GM23338 (cell line): ENCODE data around the gene CACNB2. TPM values are rescaled to one million over a fixed set of nuclear protein-coding genes. Genes with fewer than 3 reads are reported as not detected.

Experiments used
- ATAC-seq: fragments of 200-7000 bp; cut with Tn5 transposase; 3 replicates; pipeline ENCODE4 v1.9.1; 2020
- DNase-seq: peaks from one replicate; pipeline ENCODE4 v3.0.0-alpha.2; 2015; ENCODE audit warnings: low spot score
- H2AFZ ChIP-seq: fragments of 200-600 bp; sonication (generic); 2 replicates; pipeline ENCODE4 v1.8.0; 2016; ENCODE audit warnings: antibody characterized with exemption, mild to moderate bottlenecking, moderate library complexity
- H3F3A ChIP-seq: fragments of 200-600 bp; sonication (generic); replicated peaks from 2 replicates; pipeline ENCODE4 v1.8.0; 2017; ENCODE audit warnings: antibody characterized with exemption, mixed run types, low read depth
- H3K27ac ChIP-seq: fragments of 200-600 bp; sonication (generic); 2 replicates; pipeline ENCODE4 v1.6.1; 2016; ENCODE audit warnings: low read depth
- H3K27me3 ChIP-seq: fragments of 200-600 bp; sonication (generic); 2 replicates; pipeline ENCODE4 v1.8.0; 2016; ENCODE audit warnings: mild to moderate bottlenecking, mixed run types, moderate library complexity; ENCODE audit not compliant: insufficient read depth
- H3K36me3 ChIP-seq: fragments of 200-600 bp; sonication (generic); 2 replicates; pipeline ENCODE4 v1.8.0; 2016; ENCODE audit warnings: mild to moderate bottlenecking; ENCODE audit not compliant: insufficient read depth
- H3K4me1 ChIP-seq: fragments of 200-600 bp; sonication (generic); 2 replicates; pipeline ENCODE4 v1.8.0; 2016; ENCODE audit warnings: mild to moderate bottlenecking, moderate library complexity; ENCODE audit not compliant: insufficient read depth
- H3K4me2 ChIP-seq: fragments of 200-600 bp; sonication (generic); 2 replicates; pipeline ENCODE4 v1.7.1; 2017; ENCODE audit warnings: mixed run types
- H3K4me3 ChIP-seq: fragments of 200-600 bp; sonication (generic); 2 replicates; pipeline ENCODE4 v1.6.1; 2016; ENCODE audit warnings: mixed run types
- H3K79me2 ChIP-seq: fragments of 200-600 bp; sonication (generic); replicated peaks from 2 replicates; pipeline ENCODE4 v1.8.0; 2017; ENCODE audit warnings: mild to moderate bottlenecking; ENCODE audit not compliant: insufficient read depth
- H3K9me2 ChIP-seq: fragments of 200-600 bp; sonication (generic); 2 replicates; pipeline ENCODE4 v1.8.0; 2017; ENCODE audit not compliant: insufficient read depth
- H4K20me1 ChIP-seq: fragments of 200-600 bp; sonication (generic); replicated peaks from 2 replicates; pipeline ENCODE4 v1.8.0; 2017; ENCODE audit warnings: mild to moderate bottlenecking; ENCODE audit not compliant: insufficient read depth
- H3K27ac Mint-ChIP-seq: 2 replicates; pipeline ENCODE4 v1.8.0; 2020; ENCODE audit warnings: inconsistent platforms, mild to moderate bottlenecking, moderate library complexity, mixed read lengths
- H3K27me3 Mint-ChIP-seq: 3 replicates; pipeline ENCODE4 v1.8.0; 2022; ENCODE audit warnings: low read depth, mild to moderate bottlenecking, moderate library complexity, mixed read lengths, inconsistent platforms; ENCODE audit not compliant: insufficient read depth, poor library complexity
- H3K36me3 Mint-ChIP-seq: 3 replicates; pipeline ENCODE4 v1.8.0; 2021; ENCODE audit warnings: low read depth, mild to moderate bottlenecking, inconsistent platforms, moderate library complexity, mixed read lengths
- H3K4me1 Mint-ChIP-seq: 3 replicates; pipeline ENCODE4 v1.8.0; 2020; ENCODE audit warnings: mild to moderate bottlenecking, inconsistent platforms, mixed read lengths
- H3K4me3 Mint-ChIP-seq: 3 replicates; pipeline ENCODE4 v1.8.0; 2021; ENCODE audit warnings: moderate library complexity, mild to moderate bottlenecking, inconsistent platforms, mixed read lengths
- H3K9me3 Mint-ChIP-seq: 3 replicates; pipeline ENCODE4 v1.8.0; 2020; ENCODE audit warnings: moderate library complexity, mild to moderate bottlenecking, inconsistent platforms, mixed read lengths
- CREB1 ChIP-seq: fragments of 250-450 bp; sonication (Bioruptor Pico); IDR thresholded peaks from 2 replicates; pipeline ENCODE4 v1.5.0; 2020; ENCODE audit warnings: low read depth, mild to moderate bottlenecking, moderate library complexity
- EZH2 ChIP-seq: fragments of 200-600 bp; sonication (generic); IDR thresholded peaks from one replicate; pipeline ENCODE4 v1.8.0; 2017; ENCODE audit warnings: antibody characterized with exemption, mild to moderate bottlenecking, low read depth; ENCODE audit not compliant: unreplicated experiment
- EZH2phosphoT487 ChIP-seq: fragments of 200-600 bp; sonication (generic); IDR thresholded peaks from one replicate; pipeline ENCODE4 v1.8.1; 2018; ENCODE audit warnings: antibody characterized with exemption; ENCODE audit not compliant: unreplicated experiment
- JUNB ChIP-seq: IDR thresholded peaks from one replicate; pipeline ENCODE4 v1.6.1; 2016; ENCODE audit warnings: antibody characterized with exemption; ENCODE audit not compliant: unreplicated experiment
- NANOG ChIP-seq: IDR thresholded peaks from 2 replicates; pipeline ENCODE4 v1.6.1; 2016; ENCODE audit warnings: antibody characterized with exemption, borderline replicate concordance
- STAT1 ChIP-seq: IDR thresholded peaks from one replicate; pipeline ENCODE4 v1.6.1; 2016; ENCODE audit warnings: antibody characterized with exemption; ENCODE audit not compliant: unreplicated experiment
- ZNF114 ChIP-seq: fragments of 250-450 bp; sonication (Bioruptor Pico); IDR thresholded peaks from 2 replicates; pipeline ENCODE4 v1.5.0; 2020; ENCODE audit warnings: mild to moderate bottlenecking, moderate library complexity
- polyA plus RNA-seq: library from polyadenylated mRNA; unstranded; fragments of >200 nt; fragmentation: Nextera tagmentation; extraction: Ambion mirVana; gene quantifications from 2 replicates; pipeline ENCODE4 v1.2.1, GENCODE V29; 2016
- total RNA-seq: library from RNA; depleted of rRNA; stranded (reverse); fragments of >200 nt; shearing (Covaris generic); gene quantifications from 2 replicates; pipeline ENCODE4 v1.2.3, GENCODE V29; 2014
- TF ChIP-seq, protein P1 (sequence below), 2 experiments: fragments of 200-600 bp in 1 of 2; sonication (generic) in 1 of 2; conservative IDR thresholded peaks; 2 replicates each; pipeline versions ENCODE4 v1.5.1 to v1.6.1; 2016 to 2017; ENCODE audit warnings: antibody characterized with exemption in 2 of 2, low read depth in 2 of 2, mild to moderate bottlenecking in 2 of 2, moderate library complexity in 1 of 2
- TF ChIP-seq, protein P2 (sequence below): IDR thresholded peaks from 2 replicates; pipeline ENCODE4 v1.6.1; 2016; ENCODE audit warnings: antibody characterized with exemption

The CACNB2 gene
- total and polyA plus RNA-seq, 2 experiments from 2014 or later: 5.0 to 5.9 TPM

DNA sequence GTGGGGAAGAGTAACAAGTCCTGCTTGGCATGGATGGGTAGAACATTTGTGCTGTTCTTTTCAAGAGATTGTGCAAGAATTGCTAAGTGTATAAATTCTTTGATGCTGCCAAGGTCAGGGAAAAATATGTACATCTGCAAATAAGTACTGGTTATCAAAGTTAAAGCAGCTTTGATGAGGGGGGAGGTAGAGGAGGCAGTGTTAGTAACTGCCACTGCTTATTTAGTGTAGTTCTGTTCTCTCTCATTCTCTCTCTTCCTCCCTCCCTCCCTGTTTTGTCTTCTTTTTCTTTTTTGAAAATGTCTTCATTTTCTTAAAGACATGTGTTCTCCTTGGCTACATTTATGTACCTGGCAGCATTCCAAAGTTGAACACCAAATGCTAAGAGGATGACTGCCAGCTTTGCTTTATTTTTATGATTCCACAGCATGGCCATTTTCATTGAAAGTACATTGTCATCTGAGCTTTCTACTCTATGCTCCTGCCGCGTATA lies 18.6 kb downstream of the CACNB2 start:
- TF ChIP-seq, protein P1, sequence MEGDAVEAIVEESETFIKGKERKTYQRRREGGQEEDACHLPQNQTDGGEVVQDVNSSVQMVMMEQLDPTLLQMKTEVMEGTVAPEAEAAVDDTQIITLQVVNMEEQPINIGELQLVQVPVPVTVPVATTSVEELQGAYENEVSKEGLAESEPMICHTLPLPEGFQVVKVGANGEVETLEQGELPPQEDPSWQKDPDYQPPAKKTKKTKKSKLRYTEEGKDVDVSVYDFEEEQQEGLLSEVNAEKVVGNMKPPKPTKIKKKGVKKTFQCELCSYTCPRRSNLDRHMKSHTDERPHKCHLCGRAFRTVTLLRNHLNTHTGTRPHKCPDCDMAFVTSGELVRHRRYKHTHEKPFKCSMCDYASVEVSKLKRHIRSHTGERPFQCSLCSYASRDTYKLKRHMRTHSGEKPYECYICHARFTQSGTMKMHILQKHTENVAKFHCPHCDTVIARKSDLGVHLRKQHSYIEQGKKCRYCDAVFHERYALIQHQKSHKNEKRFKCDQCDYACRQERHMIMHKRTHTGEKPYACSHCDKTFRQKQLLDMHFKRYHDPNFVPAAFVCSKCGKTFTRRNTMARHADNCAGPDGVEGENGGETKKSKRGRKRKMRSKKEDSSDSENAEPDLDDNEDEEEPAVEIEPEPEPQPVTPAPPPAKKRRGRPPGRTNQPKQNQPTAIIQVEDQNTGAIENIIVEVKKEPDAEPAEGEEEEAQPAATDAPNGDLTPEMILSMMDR (conservative IDR thresholded peaks at IDR 0.05; ENCODE audit: low read depth in 2 of 2): no peak
- TF ChIP-seq STAT1: no peak
- TF ChIP-seq NANOG: no peak
- TF ChIP-seq JUNB: no peak
- TF ChIP-seq, protein P2, sequence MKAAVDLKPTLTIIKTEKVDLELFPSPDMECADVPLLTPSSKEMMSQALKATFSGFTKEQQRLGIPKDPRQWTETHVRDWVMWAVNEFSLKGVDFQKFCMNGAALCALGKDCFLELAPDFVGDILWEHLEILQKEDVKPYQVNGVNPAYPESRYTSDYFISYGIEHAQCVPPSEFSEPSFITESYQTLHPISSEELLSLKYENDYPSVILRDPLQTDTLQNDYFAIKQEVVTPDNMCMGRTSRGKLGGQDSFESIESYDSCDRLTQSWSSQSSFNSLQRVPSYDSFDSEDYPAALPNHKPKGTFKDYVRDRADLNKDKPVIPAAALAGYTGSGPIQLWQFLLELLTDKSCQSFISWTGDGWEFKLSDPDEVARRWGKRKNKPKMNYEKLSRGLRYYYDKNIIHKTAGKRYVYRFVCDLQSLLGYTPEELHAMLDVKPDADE: no peak
- TF ChIP-seq CREB1 (CRISPR knock-in tag): no peak
- Histone ChIP-seq H2AFZ (no peak overlapping the region), H3K27me3 (no peaks in the 10 kb centered on the region), H3K79me2 (no peaks in the 10 kb centered on the region), H3K9me2 (no peaks in the 10 kb centered on the region), H3K4me2 (no peak overlapping the region), H3K4me1 (no peaks in the 10 kb centered on the region), H3K36me3 (no peaks in the 10 kb centered on the region), H3F3A (no peaks in the 10 kb centered on the region), H3K4me3 (no peak overlapping the region), H4K20me1 (no peaks in the 10 kb centered on the region), H3K27ac (no peak overlapping the region)
- no peak overlapping the region for H3K27ac Mint-ChIP-seq
- no peak for ATAC-seq
- no peaks in the 10 kb centered on the region for H3K4me1 Mint-ChIP-seq
- no peak for DNase-seq
- H3K27me3 Mint-ChIP-seq: peaks cover 3% of the 10 kb centered on the region
- no peaks in the 10 kb centered on the region; the same call in 2 of the 3 replicates for H3K36me3 Mint-ChIP-seq
- no peak overlapping the region for H3K4me3 Mint-ChIP-seq
- H3K9me3 Mint-ChIP-seq: no peaks in the 10 kb centered on the region

DNA sequence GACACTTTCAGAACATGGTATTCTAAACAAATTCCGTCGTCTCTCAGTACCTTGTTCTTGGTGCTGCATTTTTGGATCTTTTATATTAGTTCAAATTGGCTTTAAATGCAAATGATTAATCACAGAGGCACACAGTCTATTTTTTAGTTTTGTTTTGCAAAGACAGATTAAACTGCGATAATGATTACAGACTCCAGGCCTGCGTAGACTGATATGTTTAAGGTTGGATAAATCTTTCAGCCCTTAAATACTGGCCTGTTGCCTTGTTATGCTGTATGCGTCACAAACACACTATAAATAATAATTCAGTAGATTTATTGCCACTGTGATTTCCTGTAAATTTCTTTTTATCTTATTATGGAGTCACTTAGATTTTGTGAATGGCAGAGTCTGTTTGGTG lies 19.3 kb downstream of the CACNB2 start:
- Histone ChIP-seq H3K4me1 (no peaks in the 10 kb centered on the region), H3K36me3 (no peaks in the 10 kb centered on the region), H3K79me2 (no peaks in the 10 kb centered on the region), H4K20me1 (no peaks in the 10 kb centered on the region), H3K9me2 (no peaks in the 10 kb centered on the region), H3K4me2 (no peak overlapping the region), H3F3A (no peaks in the 10 kb centered on the region), H2AFZ (no peak overlapping the region), H3K4me3 (no peak overlapping the region), H3K27ac (no peak overlapping the region), H3K27me3 (no peaks in the 10 kb centered on the region)
- ATAC-seq (no peak), DNase-seq (no peak)
- Mint-ChIP-seq H3K4me3 (no peak overlapping the region), H3K36me3 (no peaks in the 10 kb centered on the region; the same call in 2 of the 3 replicates), H3K27me3 (peaks cover 4% of the 10 kb centered on the region), H3K9me3 (no peaks in the 10 kb centered on the region), H3K27ac (no peak overlapping the region), H3K4me1 (no peaks in the 10 kb centered on the region)
- no peak for TF ChIP-seq EZH2

DNA sequence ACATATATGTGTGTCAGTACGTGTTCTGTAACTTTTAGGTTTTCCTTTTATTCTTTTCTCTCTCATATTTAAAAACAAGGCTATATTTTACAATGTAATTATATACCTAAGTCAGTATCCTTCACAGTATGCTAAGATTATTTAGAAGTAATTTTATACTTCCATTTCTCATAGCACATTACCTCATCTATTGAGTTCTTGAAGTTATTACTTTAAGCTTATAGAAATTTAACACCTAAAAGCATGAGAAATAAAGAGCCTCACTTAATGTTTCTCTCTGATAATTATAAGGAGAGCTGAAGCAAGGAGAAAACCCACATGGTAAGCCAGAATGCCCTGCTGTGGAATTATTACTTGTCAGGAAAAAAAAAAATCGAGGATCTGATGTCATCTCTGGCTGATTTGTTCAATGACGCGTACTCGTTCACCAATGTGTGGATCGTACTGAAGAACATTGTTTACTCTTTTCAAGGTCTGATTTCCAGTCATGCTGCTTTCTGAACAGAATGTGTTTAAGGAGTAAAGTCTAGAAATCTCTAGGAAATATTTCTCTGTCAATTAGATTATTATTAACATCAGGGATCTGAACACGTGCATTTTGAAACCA lies 21.9 kb downstream of the CACNB2 start:
- Histone ChIP-seq H3K4me2 (no peak overlapping the region), H3K36me3 (no peaks in the 10 kb centered on the region), H3K79me2 (no peaks in the 10 kb centered on the region), H3K27ac (no peak overlapping the region), H2AFZ (no peak overlapping the region), H4K20me1 (no peaks in the 10 kb centered on the region), H3K9me2 (no peaks in the 10 kb centered on the region), H3K4me3 (no peak overlapping the region), H3K4me1 (no peaks in the 10 kb centered on the region), H3F3A (no peaks in the 10 kb centered on the region), H3K27me3 (no peaks in the 10 kb centered on the region)
- no peaks in the 10 kb centered on the region for H3K36me3 Mint-ChIP-seq
- H3K27me3 Mint-ChIP-seq: peaks cover 1% of the 10 kb centered on the region
- H3K9me3 Mint-ChIP-seq: no peaks in the 10 kb centered on the region
- DNase-seq (no peak), ATAC-seq (no peak)
- no peak overlapping the region for H3K27ac Mint-ChIP-seq
- H3K4me1 Mint-ChIP-seq: no peaks in the 10 kb centered on the region
- no peak overlapping the region for H3K4me3 Mint-ChIP-seq
- TF ChIP-seq ZNF114 (CRISPR knock-in tag) (no peak), EZH2 (no peak), EZH2phosphoT487 (no peak)
- TF ChIP-seq, protein P2: no peak
- TF ChIP-seq, protein P1 (conservative IDR thresholded peaks at IDR 0.05; ENCODE audit: low read depth in 2 of 2): no peak
